ACHN (cell line): ENCODE results near the gene SLC28A1.
"Not testable (repeated sequence)": the region's sequence is repeated elsewhere in the genome, so short reads cannot be mapped to it uniquely, and the experiment has no call there.

Experiments
- DNase-seq: peaks from one replicate; pipeline ENCODE4 v3.0.0-alpha.2; 2015
- in situ Hi-C: cut with HindIII; loops from 2 replicates; pipeline ENCODE4 v1.10.0; 2017; ENCODE audit warnings: low sequenced_read_pairs, low pct_ligation_motif_present, low pct_unique_long_range_greater_than_20kb

The SLC28A1 gene

GRCh38 chr15:84883916-84884781 lies at the start of gene SLC28A1:
Gene SLC28A1 (plus strand): TSS chr15:84884662. CDS start chr15:84887761, 3,099 bp downstream.
- in situ Hi-C loops, result no loop called here
- no peak for DNase-seq

- in situ Hi-C loops, result no loop called here
- DNase-seq, result no peak
These were observed 49.5 kb upstream of the SLC28A1 start for GRCh38 chr15:84834969-84835368.

GRCh38 chr15:84835661-84836337 lies 48.7 kb upstream of the SLC28A1 start:
- no peak for DNase-seq
- in situ Hi-C loops, result no loop called here

- no peak for DNase-seq
- in situ Hi-C loops, result no loop called here
These were observed 47.6 kb upstream of the SLC28A1 start for GRCh38 chr15:84836844-84837243.

GRCh38 chr15:84839714-84840113 lies 44.7 kb upstream of the SLC28A1 start:
- DNase-seq, result no peak
- in situ Hi-C loops, result no loop called here

- in situ Hi-C loops, result no loop called here
- no peak for DNase-seq
These were observed 44.2 kb upstream of the SLC28A1 start for GRCh38 chr15:84840255-84840654.

GRCh38 chr15:84840741-84841429 lies 43.6 kb upstream of the SLC28A1 start:
- in situ Hi-C loops, result no loop called here
- no peak for DNase-seq

- in situ Hi-C loops, result no loop called here
- no peak for DNase-seq
These were observed 41.7 kb upstream of the SLC28A1 start for GRCh38 chr15:84842781-84843180.

GRCh38 chr15:84844964-84845363 lies 39.5 kb upstream of the SLC28A1 start:
- in situ Hi-C loops, result no loop called here
- DNase-seq, result no peak

- in situ Hi-C loops, result not testable (repeated sequence)
These were observed 38.8 kb upstream of the SLC28A1 start for GRCh38 chr15:84845631-84846030.

GRCh38 chr15:84846269-84846668 lies 38.2 kb upstream of the SLC28A1 start:
- in situ Hi-C loops, result no loop called here
- no peak for DNase-seq

More at GRCh38 chr15:84845631-84846030, 38.8 kb upstream of the SLC28A1 start:
- peak; percentile 50 for DNase-seq

- in situ Hi-C loops, result no loop called here
- DNase-seq, result no peak
These were observed 37.1 kb upstream of the SLC28A1 start for GRCh38 chr15:84847382-84847781.

GRCh38 chr15:84852212-84852611 lies 32.2 kb upstream of the SLC28A1 start:
- DNase-seq, result no peak
- in situ Hi-C loops, result no loop called here

- in situ Hi-C loops, result no loop called here
- no peak for DNase-seq
These were observed 29.3 kb upstream of the SLC28A1 start for GRCh38 chr15:84855136-84855535.

GRCh38 chr15:84855765-84856164 lies 28.7 kb upstream of the SLC28A1 start:
- DNase-seq, result no peak
- in situ Hi-C loops, result no loop called here

- DNase-seq, result no peak
- in situ Hi-C loops, result no loop called here
These were observed 27.6 kb upstream of the SLC28A1 start for GRCh38 chr15:84856731-84857417.

- in situ Hi-C loops, result no loop called here
- DNase-seq, result no peak
These were observed 27.0 kb upstream of the SLC28A1 start for GRCh38 chr15:84857418-84858004.

GRCh38 chr15:84858231-84858630 lies 26.2 kb upstream of the SLC28A1 start:
- no peak for DNase-seq
- in situ Hi-C loops, result no loop called here
